ENCODE results near the gene ULK1. TPM values are rescaled to one million over a fixed set of nuclear protein-coding genes. Genes with fewer than 3 reads are reported as not detected.

Gene ULK1
- total and polyA plus RNA-seq, 7 donors = 5.3 to 29.1 (median 16.8) TPM

GRCh38 chr12:131865180-131865875 lies 29.1 kb upstream of the ULK1 start:
- Histone ChIP-seq H3K4me3 (no peak overlapping the region), H3K4me1 (peaks cover 0 to 15% (median 0%) of the 10 kb centered on the region in 4 donors), H3K36me3 (no peaks in the 10 kb centered on the region), H3K27me3 (no peaks in the 10 kb centered on the region), H3K9me3 (no peaks in the 10 kb centered on the region), H3K27ac (no peak overlapping the region)
- 84 to 88% methylated on average over 20 of the region's 20 CpGs for WGBS, 2 donors
- no peak for DNase-seq
- intact Hi-C loops (cut with DNase I) = no loop called here
- TF ChIP-seq CTCF (IDR thresholded peaks at IDR 0.05) (no peak), EP300 (IDR thresholded peaks at IDR 0.05) (no peak), POLR2A (IDR thresholded peaks at IDR 0.05) (no peak), POLR2AphosphoS5 (IDR thresholded peaks at IDR 0.05) (no peak)

GRCh38 chr12:131867471-131867870 lies 27.0 kb upstream of the ULK1 start:
- peaks cover 0 to 9% (median 0%) of the 10 kb centered on the region in 4 donors for H3K4me1 ChIP-seq
- no peak overlapping the region for H3K27ac ChIP-seq
- TF ChIP-seq POLR2A (IDR thresholded peaks at IDR 0.05) (no peak), CTCF (IDR thresholded peaks at IDR 0.05) (no peak), POLR2AphosphoS5 (IDR thresholded peaks at IDR 0.05) (no peak), EP300 (IDR thresholded peaks at IDR 0.05) (no peak)
- H3K27me3 ChIP-seq = no peaks in the 10 kb centered on the region
- H3K36me3 ChIP-seq = no peaks in the 10 kb centered on the region
- H3K9me3 ChIP-seq = no peaks in the 10 kb centered on the region
- no peak overlapping the region for H3K4me3 ChIP-seq
- no peak for DNase-seq
- intact Hi-C loops (cut with DNase I) = no loop called here
- WGBS, 2 donors = 81 to 87% methylated on average over 10 of the region's 10 CpGs

- Histone ChIP-seq H3K27me3 (no peaks in the 10 kb centered on the region), H3K9me3 (no peaks in the 10 kb centered on the region), H3K36me3 (no peaks in the 10 kb centered on the region), H3K27ac (no peak overlapping the region), H3K4me1 (peaks cover 0 to 7% (median 0%) of the 10 kb centered on the region in 4 donors), H3K4me3 (no peak overlapping the region)
- no peak for DNase-seq
- intact Hi-C loops (cut with DNase I) = no loop called here
- TF ChIP-seq POLR2A (IDR thresholded peaks at IDR 0.05) (no peak), CTCF (IDR thresholded peaks at IDR 0.05) (no peak), EP300 (IDR thresholded peaks at IDR 0.05) (no peak), POLR2AphosphoS5 (IDR thresholded peaks at IDR 0.05) (no peak)
- 63 to 85% methylated on average over 28 of the region's 28 CpGs for WGBS, 2 donors
These were observed 26.3 kb upstream of the ULK1 start for GRCh38 chr12:131867891-131868675.

GRCh38 chr12:131869871-131870418 lies 24.5 kb upstream of the ULK1 start:
- Histone ChIP-seq H3K27ac (no peak overlapping the region), H3K4me3 (no peak overlapping the region), H3K27me3 (no peaks in the 10 kb centered on the region), H3K36me3 (no peaks in the 10 kb centered on the region), H3K9me3 (no peaks in the 10 kb centered on the region), H3K4me1 (no peaks in the 10 kb centered on the region)
- DNase-seq = no peak
- intact Hi-C loops (cut with DNase I) = no loop called here
- no peak for TF ChIP-seq POLR2AphosphoS5 (IDR thresholded peaks at IDR 0.05)
- no peak for TF ChIP-seq CTCF (IDR thresholded peaks at IDR 0.05)
- TF ChIP-seq EP300 (IDR thresholded peaks at IDR 0.05) = no peak
- TF ChIP-seq POLR2A (IDR thresholded peaks at IDR 0.05) = no peak
- 60 to 75% methylated on average over 16 of the region's 16 CpGs for WGBS, 2 donors
